NCI-H2107 treated with DMSO at 0.1 percent for 48 hours (cell line): ENCODE data around the gene MCIDAS.

ENCODE experiments used
- DNase-seq: peaks from one replicate; lab custom pipeline; 2025; ENCODE audit not compliant: unreplicated experiment; lab: John Stamatoyannopoulos, UW

Gene MCIDAS

DNA sequence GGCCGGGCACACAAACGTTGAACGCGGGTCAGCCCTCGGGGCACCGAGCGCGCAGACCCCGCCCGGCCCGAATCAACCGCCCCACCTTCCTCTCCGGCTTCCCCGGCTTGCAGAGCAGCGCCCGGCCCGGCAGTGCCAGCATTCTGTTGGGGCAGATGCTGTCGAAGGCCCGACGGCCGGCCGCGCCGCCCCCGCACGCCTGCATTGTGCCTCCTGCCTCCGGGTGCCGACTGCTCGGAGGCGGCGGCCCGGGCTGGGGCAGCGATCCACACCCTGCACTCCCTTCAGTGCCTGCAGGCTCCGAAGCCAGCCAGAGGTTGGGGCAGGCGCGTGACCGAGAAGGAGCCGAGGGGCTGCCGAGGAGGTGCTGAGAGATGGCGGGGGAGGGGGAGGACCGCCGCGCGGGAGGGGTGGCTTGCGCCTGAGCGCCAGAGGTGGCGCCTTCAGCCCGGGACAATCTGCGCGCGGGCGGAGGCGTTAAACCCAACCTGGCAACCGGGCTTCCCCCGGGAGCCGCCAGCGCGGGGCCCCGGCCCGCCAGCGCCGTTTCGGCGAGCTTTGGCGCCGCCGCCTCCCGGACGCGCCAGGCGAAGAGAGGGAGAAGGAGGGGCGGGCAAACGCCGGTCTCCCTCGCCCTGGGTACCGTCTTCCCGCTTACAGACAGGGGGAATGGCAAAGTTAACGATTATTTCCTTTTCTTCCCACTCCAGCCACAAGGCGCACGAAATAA, at the start of gene MCIDAS:
TSS of gene MCIDAS (minus strand) at position 382 of the 730 bp plus-strand sequence. CDS start at position 205, 177 bp downstream.
- no peak for DNase-seq

- no peak for DNase-seq
Observed at GRCh38 chr5:55276771-55277170, 49.7 kb upstream of the MCIDAS start.

DNA sequence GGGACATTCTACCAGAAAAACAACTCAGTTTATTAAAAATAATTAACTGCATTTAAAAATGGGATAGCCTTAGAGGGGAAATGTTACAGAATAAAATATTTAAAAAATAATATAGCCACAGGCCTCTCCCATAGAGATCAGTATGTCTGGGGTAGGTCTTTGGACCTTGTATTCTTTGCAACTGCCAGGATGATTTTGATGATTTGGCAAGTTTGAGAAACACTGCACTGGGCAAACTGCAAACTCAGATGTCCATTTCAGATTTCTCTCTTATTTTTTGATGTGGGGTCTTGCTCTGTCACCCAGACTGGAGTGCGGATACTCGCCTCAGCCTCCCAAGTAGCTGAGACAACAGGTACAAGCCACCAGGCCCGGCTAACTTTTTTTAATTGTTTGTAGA, 31.2 kb upstream of the MCIDAS start:
- no peak for DNase-seq

GRCh38 chr5:55254802-55255201, 27.7 kb upstream of the MCIDAS start:
- DNase-seq: no peak

- DNase-seq: no peak
Observed at GRCh38 chr5:55250064-55250463, 22.9 kb upstream of the MCIDAS start.

DNA sequence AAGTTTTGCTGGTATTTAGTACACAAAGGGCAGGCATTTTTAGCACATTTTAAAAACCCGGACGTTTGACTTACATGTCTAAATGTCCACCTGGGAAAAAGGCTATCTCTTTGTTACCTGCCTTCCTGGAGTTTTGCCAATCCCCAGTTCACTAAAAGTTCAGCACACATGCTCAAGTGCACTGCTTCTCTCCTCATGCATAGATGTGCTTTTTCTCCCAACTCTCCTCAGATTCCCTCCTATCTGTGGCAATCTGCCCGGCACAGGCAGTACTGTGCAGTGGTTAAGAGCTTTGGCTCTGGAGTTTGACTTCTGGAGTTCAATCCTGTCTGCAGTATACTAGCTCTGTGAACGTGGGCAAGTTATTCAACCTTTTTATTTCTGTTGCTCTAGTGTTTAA, 14.6 kb upstream of the MCIDAS start:
- DNase-seq: no peak

- DNase-seq: no peak
Observed at GRCh38 chr5:55236800-55237199, 9.7 kb upstream of the MCIDAS start.

DNA sequence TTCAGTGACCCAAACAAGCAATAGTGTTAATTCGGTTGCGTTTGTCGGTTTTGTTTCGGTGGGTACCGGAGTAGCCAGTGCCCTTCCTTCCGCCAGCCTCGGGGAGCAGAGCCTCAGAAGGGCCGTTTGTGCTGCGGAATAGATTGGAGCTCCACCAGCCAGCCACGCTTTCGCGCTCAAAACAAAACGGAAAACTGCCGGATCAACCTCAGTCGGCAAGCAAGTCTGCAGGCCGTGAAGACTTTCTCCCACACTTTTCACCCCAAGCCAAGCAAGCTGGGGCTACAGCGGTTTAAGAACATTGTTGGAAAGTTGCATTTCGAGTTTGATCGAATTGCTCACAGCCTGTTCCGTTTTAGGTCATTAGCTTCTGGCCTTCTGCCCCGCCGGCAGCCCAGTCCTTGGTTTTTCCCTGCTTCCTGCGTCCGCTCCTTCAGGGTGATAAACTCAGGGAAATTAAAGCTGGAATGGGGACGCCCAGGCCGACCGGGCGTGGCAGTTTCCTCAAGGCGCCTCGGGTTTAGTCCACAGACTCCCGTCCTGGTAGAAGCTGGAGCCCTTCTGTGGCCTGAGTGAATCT, 7.1 kb upstream of the MCIDAS start:
- DNase-seq: no peak

DNA sequence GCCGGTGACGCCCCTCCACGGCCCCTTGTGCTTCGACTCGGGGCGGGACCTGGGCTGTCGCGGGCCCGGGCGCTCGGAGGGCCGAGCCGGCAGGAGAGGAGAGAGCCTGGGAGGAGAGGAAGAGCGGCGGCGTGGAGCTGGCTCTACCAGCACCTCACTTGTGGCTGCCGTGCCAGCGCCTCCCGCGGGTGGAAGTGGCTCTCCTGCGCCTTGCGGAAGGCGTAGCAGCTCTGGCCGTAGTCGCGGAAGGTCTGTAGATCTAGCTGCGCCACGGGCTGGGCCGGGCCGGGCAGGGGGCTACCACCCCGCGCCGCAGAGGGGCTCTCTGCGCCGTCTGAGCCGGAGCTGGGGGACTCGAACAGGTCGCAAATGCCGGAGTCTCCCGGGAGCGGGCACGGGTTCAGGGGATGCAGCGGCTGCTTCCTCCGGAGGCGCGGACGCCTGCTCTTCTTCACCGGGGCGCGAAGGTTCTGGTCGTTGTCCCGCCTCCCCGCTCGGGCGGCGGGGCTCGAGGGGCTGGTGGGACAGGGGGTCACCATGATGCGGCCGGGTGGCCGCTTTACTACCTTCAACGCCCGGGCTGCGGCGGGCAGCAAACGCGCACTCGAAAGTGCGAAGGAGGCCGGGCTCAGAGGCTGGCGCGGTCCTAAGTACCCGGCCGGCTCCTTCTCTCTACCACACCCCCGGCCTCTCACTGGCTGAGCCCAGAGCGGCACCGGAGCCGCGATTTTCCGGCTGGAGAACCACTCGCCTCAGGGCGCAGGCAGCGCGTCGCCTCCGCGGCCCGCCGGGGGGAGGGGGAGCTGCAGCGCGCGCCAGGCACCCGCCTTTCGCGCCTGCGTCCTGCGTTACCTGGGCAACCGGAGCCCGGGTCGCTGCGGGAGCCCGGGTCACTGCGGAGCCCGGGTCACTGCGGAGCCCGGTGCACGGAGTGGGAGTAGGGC, 6.1 kb upstream of the MCIDAS start, which contains the start of gene CCNO:
TSS of gene CCNO (minus strand) at position 624 of the 944 bp plus-strand sequence. CDS start at position 539, 85 bp downstream.
- DNase-seq: no peak

DNA sequence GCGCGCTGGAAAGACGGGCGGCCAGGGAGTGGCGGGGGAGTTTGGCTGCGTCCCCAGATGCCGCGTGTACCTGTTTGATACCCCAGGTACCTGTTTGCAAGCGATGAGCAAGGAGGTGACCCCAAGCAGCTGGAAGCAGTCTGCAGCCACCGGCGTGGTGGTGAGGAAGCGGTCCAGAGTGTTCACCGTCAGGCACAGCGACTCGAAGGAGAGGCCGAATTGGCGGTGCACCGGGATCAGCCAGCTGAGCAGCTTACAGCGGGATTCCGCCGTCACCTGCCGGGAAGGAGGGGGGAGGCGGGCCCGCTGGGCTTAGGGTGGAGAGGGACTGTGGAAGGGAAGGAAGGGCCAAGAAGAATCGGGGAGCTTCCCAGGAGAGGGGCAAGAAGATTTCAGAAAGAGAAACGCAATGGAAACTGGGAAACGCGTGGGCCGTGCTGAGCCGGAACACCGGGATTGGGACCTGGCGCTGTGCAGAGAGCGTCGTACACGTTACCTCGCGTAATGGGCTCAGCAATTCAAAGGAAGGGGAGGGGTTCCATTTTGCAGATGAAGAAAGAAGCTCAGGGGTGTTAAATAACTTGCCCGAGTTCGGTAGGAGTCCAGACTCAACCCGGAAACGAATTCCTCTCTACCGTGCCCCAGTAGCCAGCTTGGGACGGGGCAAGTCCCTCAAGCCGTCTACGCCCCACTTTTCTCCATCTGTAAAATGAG, 5.3 kb upstream of the MCIDAS start:
- DNase-seq: no peak

GRCh38 chr5:55231919-55232270, 4.8 kb upstream of the MCIDAS start:
- no peak for DNase-seq

DNA sequence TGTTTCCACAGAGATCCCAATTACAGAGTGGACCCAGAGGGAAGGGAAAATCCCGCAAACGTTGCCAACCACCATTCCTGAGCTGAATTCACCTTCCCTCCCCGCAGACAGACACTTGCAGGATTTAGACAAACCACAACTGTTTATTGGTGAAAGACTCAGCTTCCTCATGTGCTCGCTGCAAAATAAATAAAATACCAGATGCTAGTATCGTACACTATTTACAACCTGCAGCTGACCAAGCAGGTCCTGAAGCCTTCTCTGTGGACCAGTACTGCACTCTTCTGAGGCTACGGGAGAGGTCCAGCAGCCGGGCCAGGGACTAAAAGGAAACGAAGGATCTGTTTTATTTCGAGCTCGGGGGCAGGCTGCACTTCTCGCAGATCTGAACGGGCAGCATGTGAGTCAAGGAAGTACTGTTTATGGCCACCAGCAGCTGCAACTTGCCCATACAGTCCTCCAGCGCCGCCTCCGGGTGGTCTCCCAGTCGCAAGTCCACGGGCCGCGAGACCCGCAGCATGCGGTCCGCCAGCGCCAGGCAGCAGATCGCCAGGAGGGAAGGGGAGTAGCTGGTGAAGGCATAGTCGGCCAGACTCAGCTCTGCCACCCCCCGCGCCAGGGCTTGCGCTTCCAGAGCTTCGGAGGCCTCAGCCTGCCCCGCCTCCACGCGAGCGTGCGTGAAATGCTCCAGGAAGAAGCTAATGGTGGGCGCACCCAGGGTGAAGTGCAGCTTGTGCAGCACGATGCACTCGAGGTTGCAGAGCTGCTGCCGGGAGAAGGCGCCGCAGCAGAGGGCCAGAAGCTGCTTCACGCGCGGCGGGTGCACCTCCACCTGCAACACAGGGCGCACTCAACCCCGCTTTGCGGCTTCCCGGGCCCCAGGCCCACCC, 4.2 kb upstream of the MCIDAS start:
- DNase-seq: no peak

GRCh38 chr5:55230086-55230629, 3.0 kb upstream of the MCIDAS start:
- no peak for DNase-seq

DNA sequence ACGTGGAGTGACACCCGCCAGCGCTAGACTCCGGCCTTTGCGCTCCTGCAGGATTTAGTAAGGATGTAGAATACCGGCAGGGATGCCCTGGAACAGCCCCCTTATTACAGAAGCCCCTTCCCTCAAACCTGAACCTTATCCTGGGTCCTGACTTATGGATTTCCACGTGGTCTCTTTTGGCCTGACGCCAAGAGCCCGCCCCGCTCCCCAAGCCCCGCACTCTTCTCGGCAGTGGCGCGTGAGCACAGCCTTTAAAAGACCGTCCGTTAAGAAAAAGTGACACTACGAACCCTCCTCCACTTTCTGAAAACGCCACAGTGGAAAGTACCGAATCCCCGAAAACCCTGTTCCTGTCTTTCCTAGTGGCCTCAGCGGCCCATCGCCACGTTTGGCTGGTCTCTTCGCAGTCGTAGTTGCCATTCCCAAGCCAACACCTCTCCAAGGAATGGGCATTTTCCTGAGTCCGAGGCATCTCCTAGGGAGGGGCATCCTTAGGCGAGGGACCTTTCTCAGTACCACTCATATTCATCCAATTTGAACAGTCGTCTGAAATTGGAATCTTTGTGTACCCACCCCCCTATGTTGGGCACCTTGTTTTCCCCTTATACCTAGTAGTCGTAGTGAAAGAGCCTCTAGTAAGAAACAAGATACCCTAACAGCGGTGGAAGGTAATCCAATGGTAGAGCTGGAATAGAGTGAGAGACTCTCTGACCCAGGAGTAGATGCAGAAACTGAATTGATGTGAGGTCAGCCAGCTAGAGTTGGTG, 732 bp upstream of the MCIDAS start:
- no peak for DNase-seq

DNA sequence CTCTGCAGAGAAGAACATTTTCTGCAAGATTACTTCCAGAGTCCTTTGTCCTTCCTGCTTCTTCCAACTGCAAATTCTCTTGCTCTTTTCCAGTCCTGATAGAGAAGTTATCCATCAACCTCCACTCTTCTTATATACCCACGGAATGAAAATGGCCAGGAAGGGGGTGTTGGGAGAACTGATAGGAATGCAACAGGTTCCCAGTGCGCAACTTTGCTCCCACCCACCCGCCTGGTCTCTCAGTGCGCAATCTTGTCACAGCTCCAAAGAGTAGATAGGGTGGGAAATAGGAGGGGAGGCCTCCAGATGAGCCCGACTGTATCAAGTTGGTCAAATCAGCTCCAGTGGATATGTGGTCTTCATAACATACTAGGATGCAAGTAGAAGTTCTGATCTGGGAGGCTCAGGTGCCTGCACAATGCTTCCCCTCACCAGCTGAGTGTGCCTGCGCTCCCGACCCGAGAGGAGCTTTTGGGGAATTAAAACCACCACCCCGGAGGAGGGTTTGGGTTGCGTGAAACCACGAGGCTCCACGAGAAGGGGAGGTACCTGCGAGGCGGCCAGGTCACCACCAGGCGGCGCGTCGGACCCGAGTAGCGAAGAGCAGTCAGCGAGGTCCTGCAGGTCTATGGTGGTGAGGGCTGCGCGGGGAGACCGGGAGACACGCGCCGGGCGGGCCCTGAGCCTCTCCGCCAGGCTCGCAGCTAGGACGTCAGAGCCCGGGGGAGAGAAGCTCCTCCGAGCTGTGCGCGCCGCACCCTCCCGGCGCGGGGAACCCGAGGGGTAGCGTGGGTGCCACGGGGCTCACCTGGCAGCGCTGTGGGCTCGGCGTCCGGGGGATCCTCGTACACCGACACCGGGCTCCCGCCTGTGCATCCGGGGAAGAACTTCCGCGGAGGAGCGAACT, 835 bp downstream of the MCIDAS start:
- peak; percentile 22 for DNase-seq

DNA sequence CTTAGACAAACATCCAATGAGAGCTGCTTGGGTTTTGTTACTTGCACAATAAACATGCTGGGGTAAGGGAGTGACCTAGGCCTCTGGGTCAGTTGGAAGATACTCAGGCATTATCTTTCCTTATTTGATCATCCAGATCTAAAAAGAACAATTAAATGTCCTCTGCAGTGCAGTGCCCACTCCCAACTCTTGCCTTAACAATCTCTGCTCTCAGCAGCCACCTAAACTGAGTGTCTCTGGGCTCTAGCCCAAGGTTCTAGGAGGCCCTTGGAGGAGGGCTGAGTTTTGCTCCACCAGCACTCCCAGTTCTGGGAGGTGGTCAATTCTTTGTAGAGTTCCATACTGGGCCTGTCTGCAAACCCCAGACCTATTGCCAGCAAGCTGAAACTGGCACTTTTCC, 1.8 kb downstream of the MCIDAS start:
- DNase-seq: no peak

- no peak for DNase-seq
Observed at GRCh38 chr5:55223812-55224240, 3.3 kb downstream of the MCIDAS start.
